GM12874 (cell line): ENCODE measurements around the gene ASCC1.

Experiments
- CTCF ChIP-seq: IDR thresholded peaks from 2 replicates; pipeline ENCODE4 v1.5.1; 2011; ENCODE audit warnings: low read depth, mild to moderate bottlenecking, control low read depth, low read length, moderate library complexity; ENCODE audit not compliant: insufficient read depth

ASCC1 gene

DNA sequence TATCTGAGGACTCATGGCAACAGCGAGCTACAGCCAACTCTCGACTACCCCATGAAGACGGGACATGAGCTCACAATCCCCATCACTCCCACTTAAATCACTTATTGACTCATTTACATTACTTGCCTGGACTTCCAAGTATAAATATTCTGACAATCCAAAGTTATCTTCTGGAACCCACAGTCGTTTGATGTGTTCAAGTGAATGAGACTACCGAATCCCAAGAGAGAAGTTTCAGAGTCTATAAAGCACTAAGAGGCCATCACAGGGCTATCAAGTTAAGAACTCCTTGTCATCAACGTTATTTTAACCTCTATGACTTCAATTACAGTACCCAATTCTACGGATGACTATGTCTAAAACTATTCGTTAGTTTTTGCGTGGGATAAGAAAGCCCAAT is 11.8 kb downstream of the ASCC1 start:
- TF ChIP-seq CTCF, result no peak

GRCh38 chr10:72201293-72201692 is 14.8 kb downstream of the ASCC1 start:
- TF ChIP-seq CTCF, result no peak

DNA sequence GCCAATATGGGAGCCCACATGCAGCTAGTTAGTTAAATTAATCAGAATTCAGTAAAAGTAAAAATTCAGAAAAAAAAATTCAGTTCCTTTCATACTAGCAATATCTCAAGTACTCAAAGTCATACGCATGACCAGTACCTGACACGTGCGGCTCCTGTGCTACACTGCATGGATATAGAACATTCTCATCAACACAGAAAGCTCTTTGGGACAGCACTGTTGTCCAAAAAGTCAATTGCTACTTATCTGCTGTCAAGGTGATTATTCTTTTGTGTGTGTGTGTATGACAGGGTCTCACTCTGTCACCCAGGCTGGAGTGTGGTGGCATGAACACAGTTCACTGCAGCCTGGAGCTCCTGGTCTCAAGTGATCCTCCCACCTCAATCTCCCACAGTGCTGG is 15.2 kb downstream of the ASCC1 start:
- TF ChIP-seq CTCF, result no peak

DNA sequence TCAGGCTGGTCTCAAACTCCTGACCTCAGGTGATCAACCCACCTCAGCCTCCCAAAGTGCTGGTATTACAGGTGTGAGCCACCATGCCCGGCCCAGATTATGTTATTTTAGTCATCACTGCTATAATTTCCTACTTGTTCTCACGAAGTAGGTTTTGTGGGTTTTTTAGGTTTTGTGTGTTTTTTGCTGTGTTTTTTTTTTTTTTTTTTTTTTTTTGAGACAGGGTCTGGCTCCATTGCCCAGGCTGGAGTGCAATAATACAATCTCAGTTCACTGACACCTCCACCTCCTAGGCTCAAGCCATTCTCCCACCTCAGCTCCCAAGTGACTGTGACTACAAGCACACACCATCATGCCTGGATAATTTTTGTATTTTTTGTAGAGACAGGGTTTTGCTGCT is 21.1 kb downstream of the ASCC1 start:
- no peak for TF ChIP-seq CTCF

GRCh38 chr10:72186982-72187330 is 29.1 kb downstream of the ASCC1 start:
- no peak for TF ChIP-seq CTCF

GRCh38 chr10:72186258-72186981 is 29.7 kb downstream of the ASCC1 start:
- TF ChIP-seq CTCF, result no peak

- no peak for TF ChIP-seq CTCF
These were observed 31.9 kb downstream of the ASCC1 start for GRCh38 chr10:72184156-72184555.
